Thoracic aorta (tissue), 2 donors: ENCODE data around the gene TRPM2. TPM values are rescaled to one million over a fixed set of nuclear protein-coding genes. Genes with fewer than 3 reads are reported as not detected.

Source experiments
- ATAC-seq: fragments of 150-250 bp; one replicate; pipeline ENCODE4 v1.8.0; 2017; ENCODE audit warnings: low read depth; ENCODE audit not compliant: insufficient number of reproducible peaks, low FRiP score
- DNase-seq: peaks from one replicate; pipeline ENCODE4 v3.0.0-alpha.2; 2020; ENCODE audit warnings: low spot score
- H3K27ac ChIP-seq, 2 donors: fragments of 200-600 bp; sonication (generic); 1 replicate in 1 of 2; 2 replicates in 1 of 2; pipeline ENCODE4 v1.5.1; 2016; ENCODE audit warnings: mild to moderate bottlenecking in 2 of 2, moderate library complexity in 2 of 2
- H3K27me3 ChIP-seq: fragments of 200-600 bp; sonication (generic); replicated peaks from 2 replicates; pipeline ENCODE4 v1.6.0; 2016; ENCODE audit warnings: mild to moderate bottlenecking; ENCODE audit not compliant: insufficient read depth
- H3K36me3 ChIP-seq: fragments of 200-600 bp; sonication (generic); one replicate; pipeline ENCODE4 v1.5.1; 2016
- H3K4me1 ChIP-seq, 2 donors: fragments of 200-600 bp; sonication (generic); 1 replicate in 1 of 2; 2 replicates in 1 of 2; pipeline versions ENCODE4 v1.5.1 to v1.6.0; 2016; ENCODE audit warnings: low read depth in 2 of 2, mild to moderate bottlenecking in 1 of 2; ENCODE audit not compliant: control insufficient read depth in 1 of 2
- H3K4me3 ChIP-seq: fragments of 200-600 bp; sonication (generic); 2 replicates; pipeline ENCODE4 v1.5.1; 2016; ENCODE audit warnings: mild to moderate bottlenecking
- H3K9me3 ChIP-seq: fragments of 200-600 bp; sonication (generic); 2 replicates; pipeline ENCODE4 v1.5.1; 2016
- total RNA-seq, 2 donors: library from RNA; depleted of rRNA; stranded (reverse); fragments of >200 nt; gene quantifications; one replicate each; pipeline versions ENCODE4 v1.1.0 to v1.2.3, GENCODE V29; 2016
- TF ChIP-seq, protein P1 (sequence below): fragments of 200-600 bp; sonication (generic); IDR thresholded peaks from one replicate; pipeline ENCODE4 v1.5.1; 2019; ENCODE audit warnings: antibody characterized with exemption

TRPM2 gene
- total RNA-seq, 2 donors from 2014 or later, result 10.4 to 12.9 TPM

GRCh38 chr21:44354775-44355771 lies 1.7 kb downstream of the TRPM2 start:
- Histone ChIP-seq H3K9me3 (no peaks in the 10 kb centered on the region), H3K36me3 (no peaks in the 10 kb centered on the region), H3K4me1 (no peaks in the 10 kb centered on the region), H3K27me3 (no peaks in the 10 kb centered on the region), H3K27ac (no peak overlapping the region), H3K4me3 (no peak overlapping the region)
- ATAC-seq, result no peak
- no peak for DNase-seq
- TF ChIP-seq, protein P1, sequence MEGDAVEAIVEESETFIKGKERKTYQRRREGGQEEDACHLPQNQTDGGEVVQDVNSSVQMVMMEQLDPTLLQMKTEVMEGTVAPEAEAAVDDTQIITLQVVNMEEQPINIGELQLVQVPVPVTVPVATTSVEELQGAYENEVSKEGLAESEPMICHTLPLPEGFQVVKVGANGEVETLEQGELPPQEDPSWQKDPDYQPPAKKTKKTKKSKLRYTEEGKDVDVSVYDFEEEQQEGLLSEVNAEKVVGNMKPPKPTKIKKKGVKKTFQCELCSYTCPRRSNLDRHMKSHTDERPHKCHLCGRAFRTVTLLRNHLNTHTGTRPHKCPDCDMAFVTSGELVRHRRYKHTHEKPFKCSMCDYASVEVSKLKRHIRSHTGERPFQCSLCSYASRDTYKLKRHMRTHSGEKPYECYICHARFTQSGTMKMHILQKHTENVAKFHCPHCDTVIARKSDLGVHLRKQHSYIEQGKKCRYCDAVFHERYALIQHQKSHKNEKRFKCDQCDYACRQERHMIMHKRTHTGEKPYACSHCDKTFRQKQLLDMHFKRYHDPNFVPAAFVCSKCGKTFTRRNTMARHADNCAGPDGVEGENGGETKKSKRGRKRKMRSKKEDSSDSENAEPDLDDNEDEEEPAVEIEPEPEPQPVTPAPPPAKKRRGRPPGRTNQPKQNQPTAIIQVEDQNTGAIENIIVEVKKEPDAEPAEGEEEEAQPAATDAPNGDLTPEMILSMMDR, result no peak

DNA sequence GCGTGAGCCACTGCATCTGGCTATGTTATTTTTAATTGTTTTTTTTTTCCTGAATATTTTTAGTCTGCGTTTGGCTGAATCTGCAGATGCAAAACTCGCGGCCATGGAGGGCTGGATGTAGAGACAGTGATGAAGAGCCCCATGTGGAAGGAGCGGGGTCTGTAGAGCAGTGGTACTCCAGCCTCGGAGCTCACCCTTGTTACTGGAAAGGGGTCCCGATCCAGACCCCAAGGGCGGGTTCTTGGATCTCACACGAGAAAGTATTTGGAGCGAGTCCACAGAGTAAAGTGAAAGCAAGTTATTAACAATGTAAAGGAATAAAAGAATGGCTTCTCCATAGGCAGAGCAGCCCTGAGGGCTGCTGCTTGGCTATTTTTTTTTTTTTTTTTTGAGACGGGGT lies 2.7 kb downstream of the TRPM2 start:
- H3K36me3 ChIP-seq, result no peaks in the 10 kb centered on the region
- H3K4me1 ChIP-seq, result no peaks in the 10 kb centered on the region
- ATAC-seq (no peak), DNase-seq (no peak)
- TF ChIP-seq, protein P1, result no peak
- no peaks in the 10 kb centered on the region for H3K9me3 ChIP-seq
- H3K27ac ChIP-seq, result no peak overlapping the region
- no peaks in the 10 kb centered on the region for H3K27me3 ChIP-seq
- no peak overlapping the region for H3K4me3 ChIP-seq

DNA sequence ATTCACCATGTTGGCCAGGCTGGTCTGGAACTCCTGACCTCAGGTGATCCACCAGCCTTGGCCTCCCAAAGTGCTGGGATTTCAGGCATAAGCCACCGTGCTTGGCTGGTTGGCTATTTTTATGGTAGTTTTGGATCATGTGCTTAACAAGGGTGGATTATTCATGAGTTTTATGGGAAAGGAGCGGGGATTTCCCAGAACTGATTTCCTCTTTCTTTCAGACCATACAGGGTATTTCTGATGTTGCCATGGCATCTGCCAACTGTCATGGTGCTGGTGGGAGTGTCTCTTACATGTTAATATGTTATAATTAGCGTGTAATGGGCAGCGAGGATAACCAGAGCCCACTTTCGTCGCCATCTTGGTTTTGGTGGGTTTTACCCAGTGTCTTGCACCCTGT lies 3.2 kb downstream of the TRPM2 start:
- Histone ChIP-seq H3K9me3 (no peaks in the 10 kb centered on the region), H3K27me3 (no peaks in the 10 kb centered on the region), H3K4me3 (no peak overlapping the region), H3K27ac (no peak overlapping the region), H3K4me1 (no peaks in the 10 kb centered on the region), H3K36me3 (no peaks in the 10 kb centered on the region)
- TF ChIP-seq, protein P1, result no peak
- DNase-seq (no peak), ATAC-seq (no peak)

GRCh38 chr21:44357064-44357837 lies 3.8 kb downstream of the TRPM2 start:
- TF ChIP-seq, protein P1, result no peak

GRCh38 chr21:44359396-44359795 lies 6.0 kb downstream of the TRPM2 start:
- Histone ChIP-seq H3K36me3 (no peaks in the 10 kb centered on the region), H3K27me3 (no peaks in the 10 kb centered on the region), H3K4me1 (no peaks in the 10 kb centered on the region), H3K27ac (no peak overlapping the region), H3K9me3 (no peaks in the 10 kb centered on the region), H3K4me3 (no peak overlapping the region)
- TF ChIP-seq, protein P1, result no peak
- no peak for ATAC-seq
- DNase-seq, result no peak

More at GRCh38 chr21:44357064-44357837, 3.8 kb downstream of the TRPM2 start:
- no peaks in the 10 kb centered on the region for H3K36me3 ChIP-seq
- no peaks in the 10 kb centered on the region for H3K27me3 ChIP-seq
- no peaks in the 10 kb centered on the region for H3K9me3 ChIP-seq
- DNase-seq, result no peak
- H3K4me1 ChIP-seq, result no peaks in the 10 kb centered on the region
- no peak overlapping the region for H3K27ac ChIP-seq
- ATAC-seq, result no peak
- no peak overlapping the region for H3K4me3 ChIP-seq
